Left kidney (tissue), 8 donors: ENCODE results near the gene POLR3G. TPM values are rescaled to one million over a fixed set of nuclear protein-coding genes. Genes with fewer than 3 reads are reported as not detected.
A peak's percentile ranks its signal among the peaks of the same experiment; 100 is the strongest.

ENCODE experiments used
- DNase-seq: peaks from one replicate; pipeline ENCODE4 v3.0.0-alpha.2; 2013
- long read RNA-seq, 8 donors: transcript quantifications; one replicate each; lab custom pipeline, GENCODE V29; 2026
- polyA plus RNA-seq: library from polyadenylated mRNA; unstranded; fragments of 120-200 nt; gene quantifications from one replicate; pipeline ENCODE4 v1.2.1, GENCODE V29; 2013; ENCODE audit not compliant: insufficient read length

The POLR3G gene, protein sequence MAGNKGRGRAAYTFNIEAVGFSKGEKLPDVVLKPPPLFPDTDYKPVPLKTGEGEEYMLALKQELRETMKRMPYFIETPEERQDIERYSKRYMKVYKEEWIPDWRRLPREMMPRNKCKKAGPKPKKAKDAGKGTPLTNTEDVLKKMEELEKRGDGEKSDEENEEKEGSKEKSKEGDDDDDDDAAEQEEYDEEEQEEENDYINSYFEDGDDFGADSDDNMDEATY
- polyA plus RNA-seq: 4.9 TPM
- long read RNA-seq, donor 1: 0 reads
- long read RNA-seq, donor 2, partial matches to known transcripts: 7 of 7 reads
- long read RNA-seq, donor 2, other reads (novel, unspliced or antisense): 0 of 7 reads
- long read RNA-seq, donor 3, partial matches to known transcripts: 0 of 1 reads
- long read RNA-seq, donor 3, other reads (novel, unspliced or antisense): 0 of 1 reads
- long read RNA-seq, donor 4: 0 reads
- long read RNA-seq, donor 5: 0 reads
- long read RNA-seq, donor 6: 0 reads
- long read RNA-seq, donor 7, partial matches to known transcripts: 5 of 6 reads
- long read RNA-seq, donor 7, other reads (novel, unspliced or antisense): 0 of 6 reads
- long read RNA-seq, donor 8, partial matches to known transcripts: 0 of 1 reads
- long read RNA-seq, donor 8, other reads (novel, unspliced or antisense): 0 of 1 reads

DNA sequence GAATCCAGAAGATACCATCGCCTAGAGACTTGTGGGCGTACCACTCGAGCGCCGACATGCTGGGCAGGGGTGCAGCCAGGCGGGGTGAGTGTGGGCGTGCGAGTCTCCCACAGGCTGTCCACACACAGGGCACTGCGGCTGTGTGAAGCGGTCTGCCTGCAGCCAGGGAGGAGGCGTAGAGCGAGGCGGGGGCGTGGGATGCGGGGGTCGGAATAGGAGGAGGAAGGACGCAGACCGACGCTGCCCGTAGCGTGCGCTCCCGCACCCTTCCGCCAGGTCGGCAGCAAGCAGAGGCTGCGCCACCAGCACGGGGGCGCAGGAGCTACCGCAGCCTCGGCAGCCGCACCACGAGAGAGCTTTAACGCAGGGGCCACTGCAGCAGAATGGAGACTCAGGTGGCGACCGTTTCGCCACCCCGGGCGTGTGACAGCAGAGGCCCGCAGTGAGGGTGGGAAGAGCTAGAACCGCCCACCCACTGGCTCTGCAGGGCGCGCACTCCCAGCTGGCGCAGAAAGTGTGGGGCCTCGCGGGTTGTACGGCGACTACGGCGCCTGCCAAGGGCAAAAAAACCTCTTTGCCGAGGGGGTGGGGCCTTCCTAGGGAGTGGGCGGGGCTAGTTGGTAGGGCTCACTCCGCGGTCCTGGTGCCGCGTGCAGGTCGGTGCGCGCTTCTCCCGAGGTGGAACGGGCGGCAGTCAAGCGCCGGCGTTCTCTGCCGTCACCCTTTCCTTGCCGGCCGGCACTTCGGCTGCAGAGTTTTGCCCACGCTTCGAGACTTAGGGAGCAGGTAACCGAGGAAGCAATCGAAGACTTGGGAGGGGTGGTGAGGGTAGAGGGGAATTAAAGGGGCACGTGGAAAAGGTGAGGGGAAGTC is at the start of gene POLR3G, which contains the start of gene MBLAC2:
POLR3G (plus strand) TSS at position 630 of the 873 bp plus-strand sequence. CDS start 10,704 bp downstream, outside the sequence.
MBLAC2 (minus strand) TSS at position 537 of the 873 bp plus-strand sequence; CDS start at position 58, 479 bp downstream.
- DNase-seq: peak; percentile 87

DNA sequence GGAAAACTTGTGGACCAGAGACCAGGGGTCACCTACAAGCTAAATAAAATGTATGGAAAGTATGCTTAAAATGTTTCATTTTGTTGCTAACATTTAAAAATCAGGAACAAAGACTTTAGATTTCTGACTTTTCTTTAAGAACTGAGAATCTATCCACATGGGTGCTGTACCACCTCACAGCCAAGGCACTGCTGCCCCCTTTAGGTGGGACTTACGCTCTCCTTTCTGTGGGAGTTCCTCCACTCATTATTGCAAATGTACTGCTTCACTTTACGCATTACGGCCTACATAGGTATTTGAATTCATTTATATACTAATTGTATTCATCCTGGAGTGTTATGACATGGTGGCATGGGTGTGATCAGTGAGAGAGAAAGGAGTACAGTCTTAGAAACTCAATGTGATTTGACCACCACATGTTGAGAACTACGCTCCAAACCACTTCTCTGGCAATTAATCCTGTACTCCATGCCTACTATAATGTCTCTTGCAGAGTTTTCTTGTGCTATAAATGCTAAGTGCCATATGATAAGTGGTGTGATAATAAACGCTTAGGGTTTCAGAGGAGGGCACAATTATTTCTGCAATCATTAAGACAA is 40.4 kb upstream of the POLR3G start:
- peak; percentile 19 for DNase-seq

DNA sequence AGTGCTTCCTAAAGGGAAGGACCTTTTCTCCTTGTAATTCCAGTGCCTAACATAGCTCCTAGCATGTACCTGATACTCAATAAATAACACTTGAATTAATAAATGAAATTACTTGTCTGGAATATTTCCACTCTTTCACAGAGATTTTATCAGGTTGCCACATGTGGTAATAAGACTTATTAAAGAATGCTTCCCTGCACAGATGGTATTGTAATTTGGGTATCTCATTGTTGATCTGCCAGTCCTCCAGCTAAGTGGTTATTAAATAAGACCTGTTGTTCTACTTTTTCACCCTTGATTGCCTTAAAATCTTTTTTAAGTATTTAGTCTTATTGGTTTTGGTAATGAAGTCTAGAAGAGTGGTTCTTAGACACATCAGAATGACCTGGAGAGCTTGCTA is 37.0 kb upstream of the POLR3G start:
- DNase-seq: no peak

DNA sequence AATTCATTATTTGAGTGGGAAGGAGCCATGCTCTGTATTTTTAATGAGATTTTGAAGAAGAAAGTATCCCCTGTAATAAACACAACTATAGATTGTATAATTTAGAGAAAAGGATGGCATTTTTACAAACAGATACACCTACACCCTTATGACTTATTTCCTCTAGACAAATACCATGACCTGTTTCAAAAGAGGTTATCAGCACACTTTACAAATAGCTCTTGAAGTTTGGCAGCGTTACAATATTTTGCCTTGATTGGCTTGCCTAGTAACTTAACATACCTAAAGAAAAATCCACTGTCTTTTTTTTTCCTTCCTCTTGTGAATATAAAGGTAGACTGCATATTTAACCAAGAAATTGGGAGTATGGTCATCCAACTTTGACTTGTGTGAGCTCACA is 36.6 kb upstream of the POLR3G start:
- no peak for DNase-seq

DNA sequence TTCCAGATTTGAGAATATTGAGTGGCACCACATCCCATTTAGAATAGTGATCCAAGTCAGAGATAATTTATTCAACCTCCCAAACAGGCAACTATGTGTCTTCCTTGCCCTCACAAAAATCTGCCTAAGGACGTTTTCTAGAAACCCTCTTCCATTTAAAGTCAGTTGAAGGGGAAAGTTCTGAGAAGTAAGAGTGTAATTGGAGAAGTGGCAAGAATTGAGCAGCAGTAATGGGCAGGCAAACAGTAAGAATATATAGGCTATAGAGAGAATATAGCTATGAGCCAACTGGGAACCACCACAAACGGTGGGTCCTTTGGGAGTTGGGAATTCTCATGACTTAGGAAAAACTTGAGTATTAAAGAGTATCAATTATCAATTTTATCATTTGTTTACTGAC is 34.0 kb upstream of the POLR3G start:
- no peak for DNase-seq

DNA sequence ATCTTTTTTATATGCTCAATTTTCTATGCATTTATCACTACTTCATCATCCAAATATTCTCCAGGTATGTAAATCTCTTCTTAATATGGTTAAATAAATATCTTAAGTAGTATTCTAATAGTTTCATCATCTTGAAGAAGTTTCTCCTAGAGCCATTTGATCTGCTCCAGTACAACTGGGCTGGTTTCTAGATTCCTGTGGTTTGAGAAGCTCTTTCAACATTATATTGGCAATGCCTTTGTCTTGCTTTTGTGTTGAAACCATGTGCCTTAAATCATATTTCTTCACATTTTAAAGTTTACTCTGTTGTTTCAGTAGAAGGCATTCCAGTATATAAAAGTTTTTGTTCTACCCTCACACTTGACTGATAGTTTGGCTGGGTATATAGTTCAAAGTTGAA is 27.7 kb upstream of the POLR3G start:
- no peak for DNase-seq

DNA sequence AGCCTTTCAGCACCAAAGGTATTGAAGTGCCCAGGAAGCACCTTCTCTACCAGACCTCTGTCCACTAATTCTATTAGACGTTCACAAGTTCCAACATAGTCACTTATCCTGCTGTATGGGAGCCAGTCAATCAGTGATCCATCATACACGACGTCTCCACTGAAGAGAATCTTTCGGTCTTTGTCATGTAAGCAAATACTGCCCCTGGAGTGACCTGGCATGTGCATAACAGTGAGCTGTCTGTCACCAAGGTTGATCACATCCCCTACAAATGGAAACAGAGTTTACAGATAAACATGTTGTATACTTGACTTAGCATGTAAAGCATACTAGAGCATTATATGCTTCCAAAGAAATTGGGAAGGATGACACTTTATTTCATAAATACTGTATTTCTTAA is 13.4 kb upstream of the POLR3G start:
- DNase-seq: no peak

DNA sequence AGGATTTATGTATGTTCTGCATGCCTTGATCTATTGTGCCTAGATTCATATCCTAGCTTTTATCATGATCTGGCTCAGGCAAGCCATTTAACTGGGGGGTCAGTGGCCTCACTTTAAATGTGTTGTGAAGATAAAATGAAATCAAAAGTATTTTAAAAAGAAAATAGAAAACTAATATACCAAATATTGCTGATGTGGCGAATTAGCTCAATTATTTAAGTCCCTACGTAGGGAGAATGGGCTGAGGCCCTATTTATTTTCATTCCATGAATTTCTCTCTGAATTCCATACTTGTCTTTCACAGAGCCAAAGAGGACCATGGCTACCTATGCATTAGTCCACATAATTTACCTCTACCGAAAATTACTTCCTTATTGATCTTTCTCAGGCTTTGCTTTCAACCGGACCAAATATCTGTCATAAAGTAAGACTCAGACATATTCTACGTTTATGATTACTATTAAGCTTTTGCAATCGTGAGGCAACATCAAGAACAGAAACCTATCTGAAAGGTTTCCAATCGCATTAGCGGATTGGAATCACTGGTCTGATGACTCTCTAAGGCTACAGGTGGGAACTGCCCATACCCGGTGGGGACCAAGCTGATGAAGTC is 1.8 kb upstream of the POLR3G start:
- no peak for DNase-seq

DNA sequence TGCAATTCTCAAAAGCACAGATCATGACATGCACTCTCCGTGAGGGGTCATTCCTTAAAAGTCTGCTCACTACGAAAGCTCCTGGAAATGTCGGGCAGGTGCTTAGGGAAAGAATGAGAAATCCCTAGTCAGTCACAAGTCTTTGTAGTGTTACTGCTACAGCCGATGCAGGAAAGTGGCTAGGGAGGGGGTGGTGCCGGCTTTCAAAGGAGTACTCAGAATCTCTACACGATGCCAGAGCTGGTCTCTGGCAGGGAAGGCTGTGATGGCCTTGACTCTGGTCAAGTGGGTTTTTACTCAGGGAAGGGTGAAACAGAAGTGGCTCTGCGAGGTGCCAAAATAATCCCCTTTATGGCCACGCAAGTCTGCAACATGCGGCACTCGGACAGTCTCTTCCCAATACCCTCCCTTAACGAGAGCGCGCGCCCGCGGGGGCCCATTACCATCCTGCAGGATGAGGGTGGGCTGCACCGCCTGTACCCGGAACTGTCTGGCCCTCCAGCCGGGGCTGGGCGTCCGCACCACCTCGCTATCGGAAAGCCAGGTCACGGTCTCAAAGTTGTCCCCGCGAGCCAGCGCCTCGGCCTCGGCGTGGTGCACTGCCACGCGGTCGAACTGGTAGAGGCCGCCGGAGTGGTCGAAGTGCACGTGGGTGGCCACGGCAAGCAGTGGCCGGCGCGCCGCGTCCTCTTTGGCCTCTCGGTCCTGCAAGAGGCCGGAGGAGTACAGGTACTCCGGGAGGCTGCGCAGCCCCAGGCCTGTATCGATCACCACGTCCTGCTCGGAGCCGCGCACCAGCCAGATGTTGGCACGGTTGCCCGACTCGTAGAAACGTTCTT is 1.0 kb upstream of the POLR3G start:
- peak; percentile 27 for DNase-seq

DNA sequence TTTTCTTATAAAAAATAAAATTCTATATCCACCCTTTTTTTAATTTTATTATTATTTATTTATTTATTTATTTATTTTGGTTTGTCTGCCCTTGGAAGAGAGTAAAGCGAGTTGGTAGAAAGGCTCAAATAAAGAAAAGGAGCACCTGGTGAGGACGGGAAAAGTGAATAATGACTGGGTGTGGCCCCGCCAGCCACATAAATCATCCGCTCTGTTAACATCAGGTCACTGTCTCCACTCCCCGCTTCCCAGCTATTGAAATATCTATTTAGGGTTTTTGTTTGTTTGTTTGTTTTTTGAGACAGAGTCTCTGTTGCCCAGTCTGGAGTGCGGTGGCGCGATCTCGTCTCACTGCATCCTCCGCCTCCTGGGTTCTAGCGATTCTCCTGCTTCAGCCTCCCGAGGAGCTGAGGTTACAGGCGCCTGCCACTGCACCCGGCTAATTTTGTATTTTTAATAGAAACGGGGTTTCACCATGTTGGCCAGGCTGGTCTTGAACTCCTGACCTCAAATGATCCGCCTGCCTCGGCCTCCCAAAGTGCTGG is 844 bp downstream of the POLR3G start:
- DNase-seq: no peak

DNA sequence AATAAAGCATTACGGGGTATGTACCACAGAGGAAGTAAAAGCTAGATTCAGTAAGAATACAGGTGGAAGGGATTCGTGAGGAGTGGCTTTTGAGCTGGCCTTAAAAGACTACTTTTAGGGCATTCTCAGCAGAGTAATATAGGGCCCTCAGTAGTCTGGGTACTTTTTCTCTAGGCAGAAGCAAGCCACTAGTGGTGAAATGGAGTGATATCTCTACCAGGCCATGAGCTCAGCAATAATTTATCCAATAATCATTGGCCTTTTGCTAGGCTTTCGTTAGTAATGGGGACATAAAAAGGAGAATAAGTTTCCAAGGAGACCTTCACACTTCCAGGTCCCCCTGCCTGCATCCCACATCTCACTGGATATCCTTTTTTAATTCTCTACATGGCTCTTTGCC is 1.7 kb downstream of the POLR3G start:
- DNase-seq: no peak

DNA sequence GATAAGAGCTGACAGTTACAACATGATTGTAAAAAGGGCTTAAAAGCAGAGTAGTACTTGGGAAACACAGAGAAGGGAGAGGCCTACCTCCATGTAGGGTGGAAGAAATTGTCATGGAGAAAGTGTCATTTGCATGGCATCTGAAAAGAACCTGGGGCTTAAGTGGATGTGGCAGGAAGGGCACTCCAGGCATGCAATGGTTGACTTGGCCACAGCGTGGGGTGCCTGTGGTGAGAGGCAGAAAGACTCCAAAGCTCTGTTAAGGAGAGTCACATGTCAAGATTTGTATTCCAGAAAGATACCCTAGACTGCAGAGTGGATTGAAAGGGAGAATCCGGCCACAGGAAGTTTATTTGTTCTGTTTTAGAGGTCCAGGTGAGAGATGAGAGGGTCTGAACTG is 2.4 kb downstream of the POLR3G start:
- no peak for DNase-seq

DNA sequence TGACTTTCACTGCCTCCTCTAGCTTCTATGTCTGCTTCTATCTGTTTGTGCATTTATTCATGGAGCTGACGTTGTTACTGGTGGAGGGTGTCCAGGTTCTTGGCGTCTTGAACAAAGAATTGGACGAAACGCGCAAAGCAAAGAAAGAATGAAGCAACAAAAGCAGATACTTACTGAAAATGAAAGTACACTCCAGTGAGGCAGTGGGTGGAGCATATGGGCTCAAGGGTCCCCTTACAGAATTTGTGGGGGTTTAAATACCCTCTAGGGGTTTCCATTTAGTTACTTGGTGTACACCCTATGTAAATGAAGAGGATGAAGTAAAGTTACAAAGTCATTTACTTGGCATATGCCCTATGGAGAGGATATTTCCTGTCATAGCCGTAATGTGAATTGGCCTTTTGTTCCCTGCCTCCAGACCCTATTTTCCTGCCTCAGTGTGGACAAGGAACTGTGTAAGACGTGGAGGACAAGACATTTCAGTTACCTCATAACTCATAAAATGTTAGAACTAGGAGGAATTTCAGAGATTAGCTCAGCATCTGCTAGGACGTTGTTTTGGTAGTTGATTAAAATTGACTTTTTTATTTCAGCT is 3.1 kb downstream of the POLR3G start:
- DNase-seq: no peak

DNA sequence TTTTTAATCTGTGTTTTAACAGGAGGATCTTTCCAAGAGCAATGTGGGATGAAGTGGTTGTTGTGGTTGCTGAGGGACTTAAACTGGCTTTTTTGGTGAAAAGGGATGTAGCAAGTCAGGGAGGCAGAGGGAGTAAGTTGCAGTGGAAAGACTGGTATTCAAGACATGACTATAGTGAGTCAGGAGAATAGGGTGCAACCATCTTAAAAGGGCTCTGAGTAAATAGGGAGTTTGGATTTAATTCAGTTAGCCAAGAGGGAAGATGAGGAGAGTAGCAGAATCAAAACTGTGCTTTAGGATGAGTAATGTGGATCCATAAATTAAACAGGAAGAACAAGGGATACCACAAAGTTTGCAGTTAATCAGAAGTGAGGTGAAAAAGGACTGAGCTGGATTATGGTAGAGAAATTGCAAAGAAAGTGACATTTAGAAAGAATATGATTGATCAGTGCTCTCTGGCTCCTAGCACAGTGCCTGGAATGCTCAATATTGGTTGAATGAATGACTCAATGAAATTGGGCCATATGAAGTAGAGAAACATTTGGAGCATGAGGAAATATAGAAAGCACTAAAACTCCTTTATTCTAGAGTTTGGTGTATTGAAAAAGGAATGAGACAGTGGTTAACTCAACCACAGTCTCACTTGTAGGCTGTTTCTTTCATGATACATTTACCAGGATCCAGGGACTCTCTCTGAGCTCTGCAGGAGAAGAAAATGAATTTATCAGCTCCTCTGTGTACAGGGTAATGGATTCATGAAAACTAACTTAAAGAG is 5.1 kb downstream of the POLR3G start:
- DNase-seq: no peak

DNA sequence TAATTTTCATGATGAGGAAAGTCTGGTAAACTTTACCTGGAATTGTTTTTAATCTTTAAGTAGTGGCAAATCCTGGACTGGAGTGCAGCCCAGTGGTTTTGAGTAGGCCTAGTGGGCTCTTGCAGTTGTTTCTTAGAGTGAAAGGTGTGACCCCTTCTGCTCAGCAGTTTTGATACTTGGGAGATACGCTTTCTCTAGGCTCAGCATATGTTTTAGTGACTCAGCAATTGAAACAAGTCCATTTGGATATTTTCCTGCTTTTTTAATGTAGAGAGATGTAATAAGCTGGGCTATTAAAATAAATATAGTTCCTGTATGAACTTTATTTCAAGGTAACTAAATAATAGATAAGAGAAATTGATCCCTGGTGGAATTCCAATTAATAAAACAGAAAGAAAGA is 6.0 kb downstream of the POLR3G start:
- no peak for DNase-seq

DNA sequence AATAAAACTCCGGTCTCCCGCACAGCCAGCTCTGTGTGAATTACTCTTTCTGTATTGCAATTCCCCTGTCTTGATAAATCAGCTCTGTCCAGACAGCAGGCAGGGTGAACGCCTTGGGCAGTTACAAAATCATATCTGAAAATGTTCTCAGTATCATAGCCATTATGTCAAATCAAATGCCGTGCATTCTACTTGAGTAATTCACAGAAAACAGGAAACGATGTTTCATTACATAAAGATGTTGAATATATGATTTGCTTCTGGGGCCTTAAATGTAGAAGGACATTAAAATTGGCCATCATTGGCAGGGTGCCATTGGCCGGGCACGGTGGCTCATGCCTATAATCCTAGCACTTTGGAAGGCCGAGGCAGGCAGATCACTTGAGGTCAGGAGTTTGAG is 8.5 kb downstream of the POLR3G start:
- DNase-seq: no peak

DNA sequence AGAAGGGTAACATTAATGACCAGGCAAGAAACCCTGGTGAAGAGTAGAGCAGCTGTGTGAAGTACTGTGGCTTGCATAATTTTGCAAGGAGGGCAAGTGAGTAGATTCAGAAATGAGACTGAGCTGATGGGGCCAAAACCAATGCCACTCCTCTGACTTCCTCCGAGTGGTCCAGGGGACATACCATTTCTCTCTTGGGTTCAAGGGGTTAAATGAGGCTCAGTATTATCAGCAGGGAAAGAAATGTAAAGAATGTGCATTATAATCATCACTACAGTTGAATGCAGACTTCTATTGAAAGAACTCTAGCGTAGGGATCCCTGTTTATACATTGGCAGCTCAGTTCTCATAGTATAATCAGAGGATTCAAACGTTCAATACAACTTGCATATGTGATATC is 9.9 kb downstream of the POLR3G start:
- no peak for DNase-seq

DNA sequence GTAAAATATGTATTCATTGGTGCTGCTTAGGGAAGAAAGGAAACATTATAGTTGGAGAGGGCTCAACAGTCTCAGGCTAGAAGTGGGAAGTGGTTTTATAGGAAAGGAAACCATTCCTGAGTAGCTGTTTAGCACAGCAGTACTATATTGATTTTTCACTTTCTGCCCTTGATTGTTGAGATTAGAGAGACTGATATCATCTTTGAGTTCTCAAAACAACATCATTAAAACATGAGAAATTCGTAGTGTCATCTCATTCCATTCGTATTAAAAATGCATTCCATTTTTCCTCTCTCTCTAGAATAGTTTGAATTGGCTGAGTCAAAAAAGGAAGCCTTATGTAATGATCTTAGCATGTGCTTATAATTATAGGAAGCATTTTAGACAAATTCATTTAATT is 14.1 kb downstream of the POLR3G start:
- DNase-seq: no peak

DNA sequence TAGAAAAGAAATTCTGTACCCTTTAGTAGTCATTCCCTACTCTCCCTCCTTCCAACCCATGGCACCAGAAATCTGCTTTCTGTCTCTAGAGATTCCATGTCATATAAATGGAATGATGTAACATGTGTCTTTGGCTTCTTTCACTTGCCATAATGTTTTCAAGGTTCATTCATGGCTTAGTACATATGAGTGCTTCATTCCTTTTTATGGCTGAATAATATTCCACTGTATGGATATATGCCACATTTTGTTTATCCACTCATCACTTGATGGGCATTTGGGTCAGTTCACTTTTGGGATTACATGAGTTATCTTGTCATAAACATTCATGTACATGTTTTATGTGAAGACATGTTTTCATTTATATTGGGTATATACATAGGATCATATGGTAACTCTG is 19.4 kb downstream of the POLR3G start:
- no peak for DNase-seq
